Nephron (organoid): ENCODE results near the gene SEC14L2.

Experiments used
- H3K27ac Mint-ChIP-seq, 3 experiments: 2 replicates each; pipeline ENCODE4 v1.8.0; 2020; ENCODE audit warnings: mixed read lengths in 3 of 3, mild to moderate bottlenecking in 2 of 3, moderate library complexity in 1 of 3
- H3K27me3 Mint-ChIP-seq: 2 replicates; pipeline ENCODE4 v1.8.0; 2021; ENCODE audit warnings: low read depth, mild to moderate bottlenecking, moderate library complexity, mixed read lengths
- H3K36me3 Mint-ChIP-seq: 2 replicates; pipeline ENCODE4 v1.8.0; 2020; ENCODE audit warnings: low read depth, mixed read lengths
- H3K4me1 Mint-ChIP-seq: 2 replicates; pipeline ENCODE4 v1.8.0; 2020; ENCODE audit warnings: mixed read lengths
- H3K4me3 Mint-ChIP-seq, 3 experiments: 2 replicates each; pipeline ENCODE4 v1.8.0; 2020; ENCODE audit warnings: mild to moderate bottlenecking in 3 of 3, mixed read lengths in 3 of 3, moderate library complexity in 2 of 3
- H3K9me3 Mint-ChIP-seq: 2 replicates; pipeline ENCODE4 v1.8.0; 2020; ENCODE audit warnings: mixed read lengths
- CTCF ChIP-seq, 3 experiments: fragments of 200-600 bp; sonication (generic); IDR thresholded peaks; one replicate each; pipeline ENCODE4 v1.5.0; 2021; ENCODE audit warnings: antibody characterized with exemption in 3 of 3; ENCODE audit not compliant: unreplicated experiment in 3 of 3

SEC14L2 gene

DNA sequence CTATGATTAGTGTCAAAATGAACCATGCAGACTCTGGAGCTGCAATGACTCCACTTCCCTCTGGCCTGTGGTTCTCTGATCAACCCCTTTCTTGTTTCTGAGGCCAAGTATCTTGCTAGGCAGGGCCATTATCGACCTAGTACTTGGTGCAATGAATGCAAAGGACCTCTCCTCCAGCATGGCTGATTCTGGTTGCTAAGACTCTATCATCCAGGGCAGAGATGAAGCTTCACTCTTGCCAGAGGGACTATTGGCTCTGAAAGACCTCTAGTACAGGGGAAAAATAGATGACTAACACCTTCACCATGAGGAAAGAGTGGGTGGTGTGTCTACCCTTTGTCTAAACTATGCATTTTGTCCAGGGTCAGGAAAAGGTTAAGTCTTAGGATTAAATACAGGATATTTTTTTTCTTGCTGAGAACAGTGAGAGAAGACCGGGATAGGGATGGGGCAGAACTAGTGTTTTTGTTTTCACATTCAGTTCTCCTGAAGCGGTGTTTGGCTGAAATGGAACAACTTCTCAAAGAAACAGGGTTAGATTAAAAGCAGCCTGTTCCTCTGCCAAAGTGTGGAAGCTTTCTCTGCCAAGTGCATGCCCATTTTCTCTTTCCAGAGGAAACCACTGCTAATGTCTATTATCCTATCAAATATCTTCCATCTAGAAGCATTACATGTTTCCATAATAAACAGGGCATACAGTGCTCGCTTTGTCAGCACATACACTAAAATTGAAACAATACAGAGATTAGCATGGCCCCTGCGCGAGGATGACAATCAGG is 23.7 kb downstream of the SEC14L2 start:
- H3K36me3 Mint-ChIP-seq, result peaks cover 22% of the 10 kb centered on the region
- H3K4me3 Mint-ChIP-seq, result peak overlapping the region; percentile 29 to 67 (median 63)
- H3K27ac Mint-ChIP-seq, result peak overlapping the region; percentile 64 to 99 (median 88)
- H3K27me3 Mint-ChIP-seq, result no peaks in the 10 kb centered on the region
- no peaks in the 10 kb centered on the region for H3K9me3 Mint-ChIP-seq
- no peak for TF ChIP-seq CTCF (IDR thresholded peaks at IDR 0.05; ENCODE audit: unreplicated experiment in 3 of 3)
- H3K4me1 Mint-ChIP-seq, result peaks cover 45% of the 10 kb centered on the region

DNA sequence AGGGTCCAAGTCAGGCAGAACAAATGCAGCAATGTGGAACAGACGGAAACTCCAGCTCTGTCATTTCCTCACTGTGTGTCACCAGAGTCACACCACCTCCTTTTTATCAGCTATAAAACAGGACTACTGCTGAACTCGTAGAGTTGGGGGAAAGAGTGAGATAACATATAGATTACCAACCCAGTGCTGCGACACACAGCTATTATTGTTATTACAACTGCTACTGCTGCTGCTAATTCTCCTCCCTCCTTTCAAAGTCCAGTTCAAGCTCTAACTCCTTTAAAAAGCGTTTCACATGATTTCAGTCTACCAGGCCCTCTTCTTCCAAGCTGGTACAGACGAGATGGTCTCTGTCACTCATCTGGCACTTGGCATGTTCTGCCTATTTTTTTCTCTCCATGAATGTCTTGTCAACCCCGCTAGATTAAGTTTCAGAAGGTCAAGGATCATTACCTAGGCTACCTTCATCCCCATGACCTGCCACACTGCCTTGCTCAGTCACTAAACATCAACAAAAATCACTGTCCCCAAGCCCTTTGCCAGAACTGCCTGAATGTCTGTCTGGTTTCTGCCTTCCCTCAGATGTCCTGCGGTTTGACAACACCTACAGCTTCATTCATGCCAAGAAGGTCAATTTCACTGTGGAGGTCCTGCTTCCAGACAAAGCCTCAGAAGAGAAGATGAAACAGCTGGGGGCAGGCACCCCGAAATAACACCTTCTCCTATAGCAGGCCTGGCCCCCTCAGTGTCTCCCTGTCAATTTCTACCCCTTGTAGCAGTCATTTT is 25.1 kb downstream of the SEC14L2 start:
- no peaks in the 10 kb centered on the region for H3K9me3 Mint-ChIP-seq
- peaks cover 50% of the 10 kb centered on the region for H3K4me1 Mint-ChIP-seq
- peak overlapping the region; percentile 98 to 100 (median 99) for H3K27ac Mint-ChIP-seq
- H3K27me3 Mint-ChIP-seq, result no peaks in the 10 kb centered on the region
- TF ChIP-seq CTCF (IDR thresholded peaks at IDR 0.05; ENCODE audit: unreplicated experiment in 3 of 3), result no peak
- H3K4me3 Mint-ChIP-seq, result peak overlapping the region; percentile 93 to 95 (median 94)
- H3K36me3 Mint-ChIP-seq, result peaks cover 9% of the 10 kb centered on the region

GRCh38 chr22:30422481-30423300 is 25.9 kb downstream of the SEC14L2 start:
- Mint-ChIP-seq H3K36me3 (peaks cover 8% of the 10 kb centered on the region), H3K27ac (peak overlapping the region; percentile 98 to 100 (median 99)), H3K27me3 (no peaks in the 10 kb centered on the region), H3K4me3 (peak overlapping the region; percentile 93 to 95 (median 94)), H3K9me3 (no peaks in the 10 kb centered on the region), H3K4me1 (peaks cover 51% of the 10 kb centered on the region)
- no peak for TF ChIP-seq CTCF (IDR thresholded peaks at IDR 0.05; ENCODE audit: unreplicated experiment in 3 of 3)

DNA sequence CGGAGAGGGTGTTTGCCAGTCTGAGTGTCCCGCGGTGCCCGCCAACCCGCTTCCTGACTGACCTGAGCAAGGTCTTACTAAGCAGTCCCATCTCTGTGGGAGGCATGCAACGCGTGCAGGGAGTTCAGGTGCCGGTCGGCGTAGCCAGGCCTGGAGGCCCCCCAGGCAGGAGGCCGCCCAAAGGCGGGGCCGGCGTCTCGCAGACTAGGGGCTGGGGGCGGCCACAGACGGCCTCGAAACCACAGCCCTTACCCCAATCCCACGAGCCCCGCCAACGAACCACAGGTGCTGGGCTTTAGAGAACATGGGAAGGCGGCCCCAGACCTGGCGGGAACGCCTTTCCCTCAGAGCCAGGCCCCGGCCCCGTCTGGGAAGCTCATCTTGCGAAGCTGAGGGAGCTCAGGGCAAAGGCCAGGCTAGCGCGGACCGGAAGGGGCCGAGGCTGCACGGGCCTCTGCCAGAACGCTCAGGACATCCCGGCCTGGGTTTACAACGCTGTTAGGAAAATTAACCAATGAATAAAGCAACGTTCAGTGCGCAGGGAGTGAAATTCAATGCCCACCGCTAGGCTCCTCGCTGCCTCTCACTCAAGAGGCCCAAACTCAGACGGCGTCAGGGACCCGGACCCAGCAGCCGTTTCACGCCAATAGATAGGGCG is 26.6 kb downstream of the SEC14L2 start:
- TF ChIP-seq CTCF (IDR thresholded peaks at IDR 0.05; ENCODE audit: unreplicated experiment in 3 of 3), result peak in 1 of 3 experiments; percentile 26
- Mint-ChIP-seq H3K27me3 (no peaks in the 10 kb centered on the region), H3K36me3 (peaks cover 8% of the 10 kb centered on the region), H3K27ac (peak overlapping the region; percentile 98 to 100 (median 99)), H3K4me3 (peak overlapping the region; percentile 93 to 95 (median 94)), H3K4me1 (peaks cover 51% of the 10 kb centered on the region), H3K9me3 (no peaks in the 10 kb centered on the region)

DNA sequence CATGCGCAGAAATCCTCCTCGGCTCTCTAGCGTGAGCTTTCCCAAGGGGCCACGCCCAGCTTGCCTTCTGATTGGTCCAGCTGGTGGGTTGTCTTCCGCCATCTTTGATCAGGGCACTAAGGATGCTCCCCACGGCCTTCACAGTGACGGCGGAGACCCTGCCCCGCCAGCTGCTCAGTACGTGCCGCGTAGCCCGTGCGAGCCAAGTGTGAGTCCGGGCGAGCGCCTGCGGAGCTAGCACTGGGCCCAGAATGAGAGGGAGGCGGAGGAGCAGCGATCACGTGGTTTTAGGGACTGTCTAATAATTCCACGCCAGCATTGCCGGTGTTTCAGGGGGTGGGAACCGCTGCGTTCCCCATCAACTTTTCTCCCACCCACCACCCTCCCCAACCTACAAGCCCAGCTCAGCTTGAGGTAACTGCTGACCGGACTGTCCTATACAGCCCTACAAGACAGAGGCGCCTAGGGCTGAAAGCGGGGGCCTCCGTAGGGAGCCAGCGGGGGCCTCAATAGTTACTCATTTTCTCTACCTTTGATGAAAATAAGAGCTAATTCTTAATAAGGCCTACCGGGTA is 27.2 kb downstream of the SEC14L2 start:
- Mint-ChIP-seq H3K27ac (peak overlapping the region; percentile 98 to 100 (median 99)), H3K4me3 (peak overlapping the region; percentile 93 to 95 (median 94)), H3K27me3 (no peaks in the 10 kb centered on the region), H3K36me3 (peaks cover 8% of the 10 kb centered on the region), H3K9me3 (no peaks in the 10 kb centered on the region), H3K4me1 (peaks cover 51% of the 10 kb centered on the region)
- TF ChIP-seq CTCF (IDR thresholded peaks at IDR 0.05; ENCODE audit: unreplicated experiment in 3 of 3), result no peak
